NCI-H1436 treated with DMSO at 0.1 percent for 48 hours (cell line): ENCODE results near the gene ANO9.
"Not testable (repeated sequence)": the region's sequence is repeated elsewhere in the genome, so short reads cannot be mapped to it uniquely, and the experiment has no call there.

Experiments
- DNase-seq: peaks from one replicate; lab custom pipeline; 2025; lab: John Stamatoyannopoulos, UW

The ANO9 gene

GRCh38 chr11:469684-470560 lies 28.1 kb upstream of the ANO9 start:
- DNase-seq, result no peak

GRCh38 chr11:469026-469683 lies 27.3 kb upstream of the ANO9 start:
- DNase-seq, result not testable (repeated sequence)

GRCh38 chr11:468493-468892 lies 26.7 kb upstream of the ANO9 start:
- DNase-seq, result no peak

GRCh38 chr11:468036-468435 lies 26.2 kb upstream of the ANO9 start:
- no peak for DNase-seq

- no peak for DNase-seq
Measured at GRCh38 chr11:465896-466530, 24.2 kb upstream of the ANO9 start.

GRCh38 chr11:464316-464715 lies 22.5 kb upstream of the ANO9 start:
- no peak for DNase-seq

- DNase-seq, result no peak
Measured at GRCh38 chr11:462107-462890, 20.5 kb upstream of the ANO9 start.

GRCh38 chr11:461626-462025 lies 19.8 kb upstream of the ANO9 start:
- no peak for DNase-seq

GRCh38 chr11:460331-461199 lies 18.8 kb upstream of the ANO9 start:
- DNase-seq, result no peak

- DNase-seq, result no peak
Measured at GRCh38 chr11:459511-460220, 17.9 kb upstream of the ANO9 start.

GRCh38 chr11:457111-457760 lies 15.4 kb upstream of the ANO9 start:
- DNase-seq, result no peak

GRCh38 chr11:456533-456932 lies 14.7 kb upstream of the ANO9 start:
- DNase-seq, result no peak

GRCh38 chr11:455566-456147 lies 13.8 kb upstream of the ANO9 start:
- no peak for DNase-seq

GRCh38 chr11:454801-455565 lies 13.2 kb upstream of the ANO9 start:
- DNase-seq, result no peak

GRCh38 chr11:454043-454442 lies 12.2 kb upstream of the ANO9 start:
- DNase-seq, result no peak

- no peak for DNase-seq
Measured at GRCh38 chr11:453564-453963, 11.8 kb upstream of the ANO9 start.

GRCh38 chr11:452916-453527 lies 11.2 kb upstream of the ANO9 start:
- no peak for DNase-seq

- DNase-seq, result no peak
Measured at GRCh38 chr11:452203-452744, 10.5 kb upstream of the ANO9 start.
